Activated B cell treated with CpG ODN at 0.5 μM for 24 hours (primary cell): ENCODE data around the gene GRK2. TPM values are rescaled to one million over a fixed set of nuclear protein-coding genes. Genes with fewer than 3 reads are reported as not detected.
A peak's percentile ranks its signal among the peaks of the same experiment; 100 is the strongest.

Experiments used
- ATAC-seq: fragments of 200-7000 bp; cut with Tn5 transposase; one replicate; pipeline ENCODE4 v1.10.0; 2021; ENCODE audit warnings: low read depth, mild to moderate bottlenecking, moderate library complexity
- CTCF ChIA-PET: fragments of 350-600 bp; sonication (Branson Sonifier 250); formaldehyde crosslinking; loops from one replicate; lab custom pipeline; 2021; ENCODE audit warnings: antibody characterized with exemption; lab: Charles Lee
- POLR2A ChIA-PET: fragments of 350-600 bp; sonication (Branson Sonifier 250); formaldehyde crosslinking; loops from one replicate; lab custom pipeline; 2021; ENCODE audit warnings: antibody characterized with exemption; lab: Charles Lee
- DNase-seq: peaks from one replicate; pipeline ENCODE4 v3.0.0; 2022
- H3K27ac Mint-ChIP-seq: one replicate; pipeline ENCODE4 v1.8.0; 2020; ENCODE audit warnings: mixed read lengths
- H3K27me3 Mint-ChIP-seq: one replicate; pipeline ENCODE4 v1.8.0; 2021; ENCODE audit warnings: mixed read lengths
- H3K36me3 Mint-ChIP-seq: one replicate; pipeline ENCODE4 v1.8.0; 2021; ENCODE audit warnings: low read depth, mixed read lengths
- H3K4me1 Mint-ChIP-seq: one replicate; pipeline ENCODE4 v1.8.0; 2021; ENCODE audit warnings: mixed read lengths
- H3K4me3 Mint-ChIP-seq: one replicate; pipeline ENCODE4 v1.8.0; 2020; ENCODE audit warnings: mild to moderate bottlenecking, mixed read lengths
- H3K9me3 Mint-ChIP-seq: one replicate; pipeline ENCODE4 v1.8.0; 2020; ENCODE audit warnings: mixed read lengths
- intact Hi-C: fragments of 100-400 bp; cut with micrococcal nuclease; formaldehyde crosslinking; loops from one replicate; pipeline ENCODE4 v1.15.1; 2024
- total RNA-seq: library from RNA; stranded (reverse); gene quantifications from 2 replicates; pipeline ENCODE4 v1.2.3, GENCODE V29; 2022
- TF ChIP-seq, protein P1 (sequence below): fragments of 200-600 bp; IDR thresholded peaks from one replicate; pipeline ENCODE4 v1.8.0; 2022; ENCODE audit warnings: antibody characterized with exemption, mild to moderate bottlenecking

The GRK2 gene
- total RNA-seq, 1 donor from 2014 or later = 175 TPM

DNA sequence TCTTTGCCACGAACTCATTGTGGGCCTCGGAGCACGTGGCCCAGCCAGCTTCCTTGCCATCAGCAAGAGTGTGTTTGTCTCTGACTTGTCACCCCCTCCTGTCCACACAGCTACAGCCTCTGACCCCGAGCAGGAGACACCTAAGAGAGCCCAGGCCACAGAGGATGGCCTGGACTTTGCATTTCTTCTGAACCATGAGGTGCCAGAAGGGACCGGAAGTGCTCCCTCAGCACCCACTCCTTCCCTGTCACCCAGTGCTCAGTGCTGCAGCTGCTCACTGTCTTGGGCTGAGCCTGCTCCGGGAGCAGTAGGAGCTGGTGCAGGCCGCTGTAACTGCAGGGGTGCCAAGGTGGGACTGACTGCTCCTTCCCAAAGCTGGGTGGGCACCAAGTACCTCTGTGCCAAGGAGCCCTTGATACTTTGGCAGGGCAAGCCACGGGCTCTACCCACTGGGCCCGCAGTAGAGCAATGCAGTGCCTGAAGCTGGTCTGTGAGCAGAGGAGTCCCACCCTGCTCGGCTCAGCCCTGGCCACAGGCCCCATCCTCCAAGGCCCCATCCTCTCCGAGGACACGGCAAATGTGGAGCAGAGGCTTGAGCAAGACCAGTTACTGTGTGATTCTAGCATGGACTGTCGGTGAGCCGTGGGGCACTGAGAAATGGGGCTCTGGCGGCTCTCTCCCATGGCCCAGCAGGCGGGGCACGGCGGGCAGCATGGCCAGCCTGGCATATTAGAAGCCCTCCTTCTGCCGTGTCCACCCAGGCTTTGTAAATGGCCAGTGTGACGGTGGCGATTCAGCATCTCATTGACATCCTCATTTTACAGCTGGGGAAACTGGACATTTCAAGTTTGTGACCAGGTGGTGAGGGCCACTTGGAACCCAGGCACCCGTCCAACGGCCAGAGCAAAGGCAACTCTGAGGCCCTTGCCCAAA is 6.3 kb downstream of the GRK2 start:
- POLR2A ChIA-PET = interaction anchor here (0.6 to 9.6 kb wide), 14 partner anchors 10 to 192 kb away, joined by 3 to 280 read pairs (median 6); partner anchors contain the start of genes ANKRD13D, POLD4 and PPP1CA
- Mint-ChIP-seq H3K27me3 (no peaks in the 10 kb centered on the region), H3K36me3 (peaks cover 45% of the 10 kb centered on the region), H3K4me3 (peak overlapping the region; percentile 92), H3K4me1 (peaks cover 99% of the 10 kb centered on the region), H3K9me3 (no peaks in the 10 kb centered on the region), H3K27ac (peak overlapping the region; percentile 98)
- peak; percentile 28 for DNase-seq
- intact Hi-C loops = no loop called here
- CTCF ChIA-PET = interaction anchor here (0.8 to 3.4 kb wide), 5 partner anchors 11 to 110 kb away, joined by 3 to 20 read pairs (median 4); partner anchors contain the start of gene ANKRD13D
- TF ChIP-seq, protein P1, sequence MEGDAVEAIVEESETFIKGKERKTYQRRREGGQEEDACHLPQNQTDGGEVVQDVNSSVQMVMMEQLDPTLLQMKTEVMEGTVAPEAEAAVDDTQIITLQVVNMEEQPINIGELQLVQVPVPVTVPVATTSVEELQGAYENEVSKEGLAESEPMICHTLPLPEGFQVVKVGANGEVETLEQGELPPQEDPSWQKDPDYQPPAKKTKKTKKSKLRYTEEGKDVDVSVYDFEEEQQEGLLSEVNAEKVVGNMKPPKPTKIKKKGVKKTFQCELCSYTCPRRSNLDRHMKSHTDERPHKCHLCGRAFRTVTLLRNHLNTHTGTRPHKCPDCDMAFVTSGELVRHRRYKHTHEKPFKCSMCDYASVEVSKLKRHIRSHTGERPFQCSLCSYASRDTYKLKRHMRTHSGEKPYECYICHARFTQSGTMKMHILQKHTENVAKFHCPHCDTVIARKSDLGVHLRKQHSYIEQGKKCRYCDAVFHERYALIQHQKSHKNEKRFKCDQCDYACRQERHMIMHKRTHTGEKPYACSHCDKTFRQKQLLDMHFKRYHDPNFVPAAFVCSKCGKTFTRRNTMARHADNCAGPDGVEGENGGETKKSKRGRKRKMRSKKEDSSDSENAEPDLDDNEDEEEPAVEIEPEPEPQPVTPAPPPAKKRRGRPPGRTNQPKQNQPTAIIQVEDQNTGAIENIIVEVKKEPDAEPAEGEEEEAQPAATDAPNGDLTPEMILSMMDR = no peak
- no peak for ATAC-seq

GRCh38 chr11:67273260-67273990 is 7.2 kb downstream of the GRK2 start:
- Mint-ChIP-seq H3K36me3 (peaks cover 39% of the 10 kb centered on the region), H3K9me3 (no peaks in the 10 kb centered on the region), H3K27me3 (no peaks in the 10 kb centered on the region), H3K4me3 (peak overlapping the region; percentile 59), H3K27ac (peak overlapping the region; percentile 98), H3K4me1 (peaks cover 100% of the 10 kb centered on the region)
- ATAC-seq = no peak
- ChIA-PET CTCF (interaction anchor here (1.2 kb wide), 1 partner anchor 11 kb away, joined by 3 read pairs; no protein-coding TSS in a partner anchor), POLR2A (interaction anchor here (0.6 to 9.6 kb wide), 6 partner anchors 12 to 79 kb away, joined by 3 to 280 read pairs (median 15); partner anchors contain the start of genes ANKRD13D and POLD4)
- peak; percentile 40 for DNase-seq
- TF ChIP-seq, protein P1 = no peak
- intact Hi-C loops = no loop called here

DNA sequence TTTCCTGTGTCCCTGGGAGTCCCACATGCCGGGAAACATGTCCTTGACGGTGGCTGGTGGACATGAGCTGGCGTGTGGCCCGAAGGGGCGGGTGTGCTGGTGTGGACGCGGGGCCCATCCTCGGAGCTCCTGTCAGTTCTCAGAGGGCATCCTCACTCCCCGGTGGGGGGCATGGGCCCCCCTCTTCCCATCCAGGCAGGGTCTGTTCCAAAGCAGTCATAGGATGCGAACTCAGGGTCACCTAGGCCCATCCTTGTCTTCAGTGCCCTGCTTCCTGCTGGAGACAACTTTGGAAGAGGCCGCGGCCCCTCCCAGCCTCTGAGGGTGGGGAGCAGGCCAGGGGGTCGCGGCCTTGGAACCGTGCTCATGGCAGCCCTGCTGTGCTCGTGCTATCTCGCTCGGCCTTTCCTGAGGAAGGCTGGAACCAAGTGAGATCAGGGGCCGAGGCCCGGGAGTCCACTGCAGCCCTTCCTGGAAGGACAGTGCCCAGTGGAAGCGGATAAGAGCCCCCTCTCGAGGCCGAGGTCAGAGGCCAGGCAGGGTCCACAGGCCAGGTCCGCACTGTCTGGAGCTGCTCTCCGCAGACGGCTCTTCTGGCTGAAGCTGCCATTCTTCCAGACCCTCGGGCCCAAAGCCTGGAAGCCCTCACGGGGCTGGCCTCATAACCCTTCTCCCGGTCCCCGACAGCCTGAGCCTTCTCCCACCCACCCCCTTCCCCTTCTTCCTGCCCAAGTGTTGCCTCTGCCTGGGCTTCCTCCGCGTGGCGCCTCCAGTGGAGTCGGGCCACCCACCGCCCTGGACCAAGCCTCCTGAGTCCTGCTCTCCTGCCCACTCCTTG is 8.7 kb downstream of the GRK2 start:
- Mint-ChIP-seq H3K4me3 (peak overlapping the region; percentile 46), H3K36me3 (peaks cover 45% of the 10 kb centered on the region), H3K4me1 (peaks cover 100% of the 10 kb centered on the region), H3K27ac (peak overlapping the region; percentile 98), H3K27me3 (no peaks in the 10 kb centered on the region), H3K9me3 (no peaks in the 10 kb centered on the region)
- TF ChIP-seq, protein P1 = no peak
- ChIA-PET CTCF (no interaction called here), POLR2A (interaction anchor here (1.1 to 9.6 kb wide), 2 partner anchors 11 to 34 kb away, joined by 3 to 280 read pairs; partner anchors contain the start of gene ANKRD13D)
- intact Hi-C loops = no loop called here
- ATAC-seq (no peak), DNase-seq (peak; percentile 13)

DNA sequence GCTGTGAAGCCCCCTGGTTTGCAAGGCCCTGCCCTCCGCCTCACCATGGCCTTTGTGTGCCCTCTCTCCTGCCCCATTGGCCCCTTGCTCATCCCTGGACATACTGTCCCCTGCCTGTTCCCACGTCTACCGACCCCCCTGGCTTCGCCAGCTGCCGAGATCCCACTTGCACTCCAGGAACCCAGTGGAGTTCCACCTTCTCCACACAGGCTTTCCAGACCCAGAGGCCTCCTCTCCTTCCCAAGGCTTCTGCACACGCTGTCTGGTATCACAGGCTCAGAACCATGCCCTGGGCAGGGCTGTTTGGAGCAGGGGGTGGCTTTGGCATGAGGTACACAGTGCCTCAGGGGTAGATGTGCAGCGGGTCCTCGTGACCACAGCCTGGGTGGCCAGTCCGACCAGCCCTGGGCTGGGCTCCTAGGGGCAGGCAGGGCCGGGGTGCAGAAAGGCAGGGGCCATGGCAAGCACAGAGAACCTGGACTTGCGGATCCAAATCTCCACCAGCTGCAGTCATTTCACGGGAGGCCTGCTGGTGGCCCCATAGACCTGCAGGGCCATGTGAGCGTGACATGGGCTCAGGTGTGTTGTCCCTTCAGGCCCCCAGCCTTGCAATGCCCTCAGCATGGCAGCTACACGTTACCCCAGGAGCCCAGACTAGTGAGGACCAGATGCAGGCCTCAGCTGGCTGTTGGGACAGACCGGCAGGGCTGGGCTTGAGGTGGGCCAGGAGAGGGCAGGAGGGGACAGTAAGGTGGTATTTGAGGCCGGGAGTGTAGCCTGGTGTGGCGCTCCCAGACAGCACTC is 9.5 kb downstream of the GRK2 start:
- Mint-ChIP-seq H3K36me3 (peaks cover 44% of the 10 kb centered on the region), H3K9me3 (no peaks in the 10 kb centered on the region), H3K4me3 (peak overlapping the region; percentile 46), H3K4me1 (peaks cover 98% of the 10 kb centered on the region), H3K27ac (peak overlapping the region; percentile 98), H3K27me3 (no peaks in the 10 kb centered on the region)
- peak; percentile 18 for DNase-seq
- ATAC-seq = no peak
- CTCF ChIA-PET = no interaction called here
- TF ChIP-seq, protein P1 = no peak
- POLR2A ChIA-PET = interaction anchor here (0.6 to 5.2 kb wide), 7 partner anchors 8 to 77 kb away, joined by 3 to 164 read pairs (median 18); partner anchors contain the start of genes ANKRD13D and POLD4
- intact Hi-C loops = no loop called here
